ENCODE data around the gene ANAPC13. TPM values are rescaled to one million over a fixed set of nuclear protein-coding genes. Genes with fewer than 3 reads are reported as not detected.

ANAPC13 gene
- total and polyA plus RNA-seq, 10 of the 15 experiments (the other 5 are each of a cell fraction or from before 2014, with no cell fraction given): 34.9 to 139 (median 83.0) TPM

DNA sequence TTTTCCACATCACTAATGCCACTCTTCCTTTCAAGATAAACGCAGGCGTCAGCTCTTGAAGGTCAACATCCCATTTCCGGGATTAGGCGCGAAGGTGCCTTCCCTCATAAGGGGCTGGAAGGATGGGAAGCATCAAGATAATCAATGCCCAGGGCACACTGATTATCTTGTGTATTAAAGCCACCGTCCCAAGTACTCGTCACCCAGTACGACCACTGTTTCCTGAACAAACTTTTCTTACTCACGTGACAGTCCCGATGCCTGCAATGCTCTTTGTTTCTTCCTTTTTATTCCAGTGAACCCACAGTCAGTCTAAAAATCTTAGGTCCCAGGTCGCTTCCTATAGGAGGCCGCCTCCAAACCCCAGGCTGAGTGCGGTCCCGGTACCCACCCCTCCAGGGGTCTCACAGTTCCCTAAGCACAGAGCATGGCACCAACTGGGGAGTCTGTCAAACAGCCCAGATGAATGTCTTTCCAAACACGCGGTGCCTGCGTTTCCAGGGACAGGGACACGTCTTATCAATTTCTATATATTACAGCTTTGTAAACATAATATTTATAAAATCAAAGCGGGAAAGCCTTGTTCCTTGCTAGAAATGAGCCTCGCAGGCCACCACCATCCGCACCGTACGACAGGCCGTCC, 589 bp downstream of the ANAPC13 start (continued):
- TF ChIP-seq EP300 (IDR thresholded peaks at IDR 0.05; ENCODE audit: borderline replicate concordance in 1 of 2, control insufficient read depth in 1 of 2, low read depth in 2 of 2, low read length in 2 of 2) (0 out of 4 replicates have a peak, but pooled peaks of 1 of the 2 experiments have one; percentile 12), MYC (IDR thresholded peaks at IDR 0.05; ENCODE audit: insufficient read depth, insufficient read length, insufficient replicate concordance, low read length, severe bottlenecking) (no peak), MYB (IDR thresholded peaks at IDR 0.05; ENCODE audit: borderline replicate concordance, low read depth, low read length) (no peak), SRF (IDR thresholded peaks at IDR 0.05; ENCODE audit: low read depth in 2 of 2, low read length in 2 of 2) (no peak), YBX1 (IDR thresholded peaks at IDR 0.05) (no peak)
- TF ChIP-seq, protein P1, sequence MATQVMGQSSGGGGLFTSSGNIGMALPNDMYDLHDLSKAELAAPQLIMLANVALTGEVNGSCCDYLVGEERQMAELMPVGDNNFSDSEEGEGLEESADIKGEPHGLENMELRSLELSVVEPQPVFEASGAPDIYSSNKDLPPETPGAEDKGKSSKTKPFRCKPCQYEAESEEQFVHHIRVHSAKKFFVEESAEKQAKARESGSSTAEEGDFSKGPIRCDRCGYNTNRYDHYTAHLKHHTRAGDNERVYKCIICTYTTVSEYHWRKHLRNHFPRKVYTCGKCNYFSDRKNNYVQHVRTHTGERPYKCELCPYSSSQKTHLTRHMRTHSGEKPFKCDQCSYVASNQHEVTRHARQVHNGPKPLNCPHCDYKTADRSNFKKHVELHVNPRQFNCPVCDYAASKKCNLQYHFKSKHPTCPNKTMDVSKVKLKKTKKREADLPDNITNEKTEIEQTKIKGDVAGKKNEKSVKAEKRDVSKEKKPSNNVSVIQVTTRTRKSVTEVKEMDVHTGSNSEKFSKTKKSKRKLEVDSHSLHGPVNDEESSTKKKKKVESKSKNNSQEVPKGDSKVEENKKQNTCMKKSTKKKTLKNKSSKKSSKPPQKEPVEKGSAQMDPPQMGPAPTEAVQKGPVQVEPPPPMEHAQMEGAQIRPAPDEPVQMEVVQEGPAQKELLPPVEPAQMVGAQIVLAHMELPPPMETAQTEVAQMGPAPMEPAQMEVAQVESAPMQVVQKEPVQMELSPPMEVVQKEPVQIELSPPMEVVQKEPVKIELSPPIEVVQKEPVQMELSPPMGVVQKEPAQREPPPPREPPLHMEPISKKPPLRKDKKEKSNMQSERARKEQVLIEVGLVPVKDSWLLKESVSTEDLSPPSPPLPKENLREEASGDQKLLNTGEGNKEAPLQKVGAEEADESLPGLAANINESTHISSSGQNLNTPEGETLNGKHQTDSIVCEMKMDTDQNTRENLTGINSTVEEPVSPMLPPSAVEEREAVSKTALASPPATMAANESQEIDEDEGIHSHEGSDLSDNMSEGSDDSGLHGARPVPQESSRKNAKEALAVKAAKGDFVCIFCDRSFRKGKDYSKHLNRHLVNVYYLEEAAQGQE (IDR thresholded peaks at IDR 0.05; ENCODE audit: low read depth, low read length): no peak
- TF ChIP-seq, protein P2, sequence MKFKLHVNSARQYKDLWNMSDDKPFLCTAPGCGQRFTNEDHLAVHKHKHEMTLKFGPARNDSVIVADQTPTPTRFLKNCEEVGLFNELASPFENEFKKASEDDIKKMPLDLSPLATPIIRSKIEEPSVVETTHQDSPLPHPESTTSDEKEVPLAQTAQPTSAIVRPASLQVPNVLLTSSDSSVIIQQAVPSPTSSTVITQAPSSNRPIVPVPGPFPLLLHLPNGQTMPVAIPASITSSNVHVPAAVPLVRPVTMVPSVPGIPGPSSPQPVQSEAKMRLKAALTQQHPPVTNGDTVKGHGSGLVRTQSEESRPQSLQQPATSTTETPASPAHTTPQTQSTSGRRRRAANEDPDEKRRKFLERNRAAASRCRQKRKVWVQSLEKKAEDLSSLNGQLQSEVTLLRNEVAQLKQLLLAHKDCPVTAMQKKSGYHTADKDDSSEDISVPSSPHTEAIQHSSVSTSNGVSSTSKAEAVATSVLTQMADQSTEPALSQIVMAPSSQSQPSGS (IDR thresholded peaks at IDR 0.05; ENCODE audit: low read length): peak; percentile 35; the same call in 1 of the 2 replicates
- TF ChIP-seq, protein P3, sequence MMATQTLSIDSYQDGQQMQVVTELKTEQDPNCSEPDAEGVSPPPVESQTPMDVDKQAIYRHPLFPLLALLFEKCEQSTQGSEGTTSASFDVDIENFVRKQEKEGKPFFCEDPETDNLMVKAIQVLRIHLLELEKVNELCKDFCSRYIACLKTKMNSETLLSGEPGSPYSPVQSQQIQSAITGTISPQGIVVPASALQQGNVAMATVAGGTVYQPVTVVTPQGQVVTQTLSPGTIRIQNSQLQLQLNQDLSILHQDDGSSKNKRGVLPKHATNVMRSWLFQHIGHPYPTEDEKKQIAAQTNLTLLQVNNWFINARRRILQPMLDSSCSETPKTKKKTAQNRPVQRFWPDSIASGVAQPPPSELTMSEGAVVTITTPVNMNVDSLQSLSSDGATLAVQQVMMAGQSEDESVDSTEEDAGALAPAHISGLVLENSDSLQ (IDR thresholded peaks at IDR 0.05): no peak
- TF ChIP-seq, protein P4, sequence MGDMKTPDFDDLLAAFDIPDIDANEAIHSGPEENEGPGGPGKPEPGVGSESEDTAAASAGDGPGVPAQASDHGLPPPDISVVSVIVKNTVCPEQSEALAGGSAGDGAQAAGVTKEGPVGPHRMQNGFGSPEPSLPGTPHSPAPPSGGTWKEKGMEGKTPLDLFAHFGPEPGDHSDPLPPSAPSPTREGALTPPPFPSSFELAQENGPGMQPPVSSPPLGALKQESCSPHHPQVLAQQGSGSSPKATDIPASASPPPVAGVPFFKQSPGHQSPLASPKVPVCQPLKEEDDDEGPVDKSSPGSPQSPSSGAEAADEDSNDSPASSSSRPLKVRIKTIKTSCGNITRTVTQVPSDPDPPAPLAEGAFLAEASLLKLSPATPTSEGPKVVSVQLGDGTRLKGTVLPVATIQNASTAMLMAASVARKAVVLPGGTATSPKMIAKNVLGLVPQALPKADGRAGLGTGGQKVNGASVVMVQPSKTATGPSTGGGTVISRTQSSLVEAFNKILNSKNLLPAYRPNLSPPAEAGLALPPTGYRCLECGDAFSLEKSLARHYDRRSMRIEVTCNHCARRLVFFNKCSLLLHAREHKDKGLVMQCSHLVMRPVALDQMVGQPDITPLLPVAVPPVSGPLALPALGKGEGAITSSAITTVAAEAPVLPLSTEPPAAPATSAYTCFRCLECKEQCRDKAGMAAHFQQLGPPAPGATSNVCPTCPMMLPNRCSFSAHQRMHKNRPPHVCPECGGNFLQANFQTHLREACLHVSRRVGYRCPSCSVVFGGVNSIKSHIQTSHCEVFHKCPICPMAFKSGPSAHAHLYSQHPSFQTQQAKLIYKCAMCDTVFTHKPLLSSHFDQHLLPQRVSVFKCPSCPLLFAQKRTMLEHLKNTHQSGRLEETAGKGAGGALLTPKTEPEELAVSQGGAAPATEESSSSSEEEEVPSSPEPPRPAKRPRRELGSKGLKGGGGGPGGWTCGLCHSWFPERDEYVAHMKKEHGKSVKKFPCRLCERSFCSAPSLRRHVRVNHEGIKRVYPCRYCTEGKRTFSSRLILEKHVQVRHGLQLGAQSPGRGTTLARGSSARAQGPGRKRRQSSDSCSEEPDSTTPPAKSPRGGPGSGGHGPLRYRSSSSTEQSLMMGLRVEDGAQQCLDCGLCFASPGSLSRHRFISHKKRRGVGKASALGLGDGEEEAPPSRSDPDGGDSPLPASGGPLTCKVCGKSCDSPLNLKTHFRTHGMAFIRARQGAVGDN (IDR thresholded peaks at IDR 0.05): 0 out of 2 replicates have a peak, but pooled peaks have one; percentile 28
- TF ChIP-seq, protein P5, sequence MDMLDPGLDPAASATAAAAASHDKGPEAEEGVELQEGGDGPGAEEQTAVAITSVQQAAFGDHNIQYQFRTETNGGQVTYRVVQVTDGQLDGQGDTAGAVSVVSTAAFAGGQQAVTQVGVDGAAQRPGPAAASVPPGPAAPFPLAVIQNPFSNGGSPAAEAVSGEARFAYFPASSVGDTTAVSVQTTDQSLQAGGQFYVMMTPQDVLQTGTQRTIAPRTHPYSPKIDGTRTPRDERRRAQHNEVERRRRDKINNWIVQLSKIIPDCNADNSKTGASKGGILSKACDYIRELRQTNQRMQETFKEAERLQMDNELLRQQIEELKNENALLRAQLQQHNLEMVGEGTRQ (IDR thresholded peaks at IDR 0.05; ENCODE audit: borderline replicate concordance, low read depth, low read length): no peak; the same call in 1 of the 2 replicates
- TF ChIP-seq, protein P6, sequence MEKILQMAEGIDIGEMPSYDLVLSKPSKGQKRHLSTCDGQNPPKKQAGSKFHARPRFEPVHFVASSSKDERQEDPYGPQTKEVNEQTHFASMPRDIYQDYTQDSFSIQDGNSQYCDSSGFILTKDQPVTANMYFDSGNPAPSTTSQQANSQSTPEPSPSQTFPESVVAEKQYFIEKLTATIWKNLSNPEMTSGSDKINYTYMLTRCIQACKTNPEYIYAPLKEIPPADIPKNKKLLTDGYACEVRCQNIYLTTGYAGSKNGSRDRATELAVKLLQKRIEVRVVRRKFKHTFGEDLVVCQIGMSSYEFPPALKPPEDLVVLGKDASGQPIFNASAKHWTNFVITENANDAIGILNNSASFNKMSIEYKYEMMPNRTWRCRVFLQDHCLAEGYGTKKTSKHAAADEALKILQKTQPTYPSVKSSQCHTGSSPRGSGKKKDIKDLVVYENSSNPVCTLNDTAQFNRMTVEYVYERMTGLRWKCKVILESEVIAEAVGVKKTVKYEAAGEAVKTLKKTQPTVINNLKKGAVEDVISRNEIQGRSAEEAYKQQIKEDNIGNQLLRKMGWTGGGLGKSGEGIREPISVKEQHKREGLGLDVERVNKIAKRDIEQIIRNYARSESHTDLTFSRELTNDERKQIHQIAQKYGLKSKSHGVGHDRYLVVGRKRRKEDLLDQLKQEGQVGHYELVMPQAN (conservative IDR thresholded peaks at IDR 0.05): peak; percentile 28; the same call in 1 of the 2 replicates
- TF ChIP-seq, protein P7, sequence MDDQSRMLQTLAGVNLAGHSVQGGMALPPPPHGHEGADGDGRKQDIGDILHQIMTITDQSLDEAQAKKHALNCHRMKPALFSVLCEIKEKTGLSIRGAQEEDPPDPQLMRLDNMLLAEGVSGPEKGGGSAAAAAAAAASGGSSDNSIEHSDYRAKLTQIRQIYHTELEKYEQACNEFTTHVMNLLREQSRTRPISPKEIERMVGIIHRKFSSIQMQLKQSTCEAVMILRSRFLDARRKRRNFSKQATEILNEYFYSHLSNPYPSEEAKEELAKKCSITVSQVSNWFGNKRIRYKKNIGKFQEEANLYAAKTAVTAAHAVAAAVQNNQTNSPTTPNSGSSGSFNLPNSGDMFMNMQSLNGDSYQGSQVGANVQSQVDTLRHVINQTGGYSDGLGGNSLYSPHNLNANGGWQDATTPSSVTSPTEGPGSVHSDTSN (IDR thresholded peaks at IDR 0.05; ENCODE audit: insufficient replicate concordance, low read depth, low read length): peak; percentile 60
